ENCODE measurements around the gene RIC1.
"Not testable (repeated sequence)": the region's sequence is repeated elsewhere in the genome, so short reads cannot be mapped to it uniquely, and the experiment has no call there.

The RIC1 gene

GRCh38 chr9:5621327-5621726 lies 7.6 kb upstream of the RIC1 start:
- no peak for DNase-seq

- DNase-seq, result no peak
Measured at GRCh38 chr9:5622016-5622415, 6.9 kb upstream of the RIC1 start.

- peak; percentile 71 for DNase-seq
Measured at GRCh38 chr9:5624655-5625054, 4.3 kb upstream of the RIC1 start.

GRCh38 chr9:5626727-5627634 lies 1.9 kb upstream of the RIC1 start:
- DNase-seq, result peak; percentile 76

GRCh38 chr9:5627686-5628085 lies 1.2 kb upstream of the RIC1 start:
- peak; percentile 21 for DNase-seq

- DNase-seq, result no peak
Measured at GRCh38 chr9:5628183-5628529, 751 bp upstream of the RIC1 start.

- DNase-seq, result peak; percentile 42
Measured at GRCh38 chr9:5629312-5630080, 589 bp downstream of the RIC1 start.

- DNase-seq, result peak; percentile 31
Measured at GRCh38 chr9:5630081-5630507, 1.2 kb downstream of the RIC1 start.

GRCh38 chr9:5631026-5631425 lies 2.1 kb downstream of the RIC1 start:
- no peak for DNase-seq

GRCh38 chr9:5632540-5632939 lies 3.6 kb downstream of the RIC1 start:
- no peak for DNase-seq

- peak; percentile 59 for DNase-seq
Measured at GRCh38 chr9:5633243-5633642, 4.3 kb downstream of the RIC1 start.

- DNase-seq, result no peak
Measured at GRCh38 chr9:5635390-5635789, 6.5 kb downstream of the RIC1 start.

- no peak for DNase-seq
Measured at GRCh38 chr9:5639816-5640215, 10.9 kb downstream of the RIC1 start.

- DNase-seq, result no peak
Measured at GRCh38 chr9:5642170-5642569, 13.3 kb downstream of the RIC1 start.

- DNase-seq, result peak; percentile 28
Measured at GRCh38 chr9:5643005-5643624, 14.2 kb downstream of the RIC1 start.

GRCh38 chr9:5644501-5644900 lies 15.6 kb downstream of the RIC1 start:
- DNase-seq, result peak; percentile 51

GRCh38 chr9:5646116-5646515 lies 17.2 kb downstream of the RIC1 start:
- no peak for DNase-seq

- no peak for DNase-seq
Measured at GRCh38 chr9:5650356-5651105, 21.6 kb downstream of the RIC1 start.

GRCh38 chr9:5651246-5651645 lies 22.3 kb downstream of the RIC1 start:
- no peak for DNase-seq

GRCh38 chr9:5652821-5653220 lies 23.9 kb downstream of the RIC1 start:
- no peak for DNase-seq

GRCh38 chr9:5662804-5663203 lies 33.9 kb downstream of the RIC1 start:
- DNase-seq, result not testable (repeated sequence)

- DNase-seq, result no peak
Measured at GRCh38 chr9:5665059-5665458, 36.2 kb downstream of the RIC1 start.

GRCh38 chr9:5667391-5667790 lies 38.5 kb downstream of the RIC1 start:
- no peak for DNase-seq
